Neutrophil (primary cell): ENCODE data around the gene STX11.

ENCODE experiments used
- H3K27ac ChIP-seq: fragments of 200-600 bp; sonication (generic); 2 replicates; pipeline ENCODE4 v1.5.1; 2016; ENCODE audit warnings: mild to moderate bottlenecking, moderate library complexity
- H3K27me3 ChIP-seq: fragments of 200-600 bp; sonication (generic); 2 replicates; pipeline ENCODE4 v1.6.0; 2016; ENCODE audit warnings: mild to moderate bottlenecking
- H3K36me3 ChIP-seq: fragments of 200-600 bp; sonication (generic); 2 replicates; pipeline ENCODE4 v1.5.1; 2017
- H3K4me1 ChIP-seq, 2 experiments: fragments of 200-600 bp in 1 of 2; sonication (generic) in 1 of 2; 1 replicate in 1 of 2; 2 replicates in 1 of 2; pipeline versions ENCODE4 v1.5.1 to v1.6.1; 2013 to 2016; ENCODE audit warnings: low read depth in 1 of 2, low read length in 1 of 2, mild to moderate bottlenecking in 1 of 2, moderate library complexity in 1 of 2; ENCODE audit not compliant: control insufficient read depth in 1 of 2, insufficient read depth in 1 of 2
- H3K4me3 ChIP-seq, 2 experiments: fragments of 200-600 bp in 1 of 2; sonication (generic) in 1 of 2; 1 replicate in 1 of 2; 2 replicates in 1 of 2; pipeline ENCODE4 v1.5.1; 2013 to 2016; ENCODE audit warnings: low read depth in 1 of 2, low read length in 1 of 2, mild to moderate bottlenecking in 1 of 2, moderate library complexity in 1 of 2
- H3K9me3 ChIP-seq: fragments of 200-600 bp; sonication (generic); 2 replicates; pipeline ENCODE4 v1.5.1; 2016
- TF ChIP-seq, protein P1 (sequence below): fragments of 200-600 bp; sonication (generic); IDR thresholded peaks from 2 replicates; pipeline ENCODE4 v1.5.1; 2016; ENCODE audit warnings: antibody characterized with exemption

STX11 gene

DNA sequence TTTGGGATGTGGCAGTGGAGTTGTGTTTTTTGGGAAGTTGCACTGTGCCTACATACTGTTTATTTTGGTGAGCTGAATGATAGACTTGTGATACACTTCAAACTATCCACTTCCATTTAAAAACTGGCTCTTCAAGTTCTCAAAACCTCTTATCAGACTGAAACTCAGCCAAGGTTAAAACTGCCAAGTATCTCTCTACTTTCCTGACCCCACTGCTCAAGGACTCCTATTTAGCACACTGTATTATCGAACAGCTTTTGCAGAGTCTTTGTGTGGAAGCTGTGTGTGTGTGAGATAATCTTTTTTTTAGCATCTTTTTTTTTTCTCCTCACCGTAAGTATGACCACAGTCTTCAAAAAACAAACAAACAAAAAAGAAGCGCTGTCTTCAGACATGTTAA is 21.1 kb downstream of the STX11 start:
- TF ChIP-seq, protein P1, sequence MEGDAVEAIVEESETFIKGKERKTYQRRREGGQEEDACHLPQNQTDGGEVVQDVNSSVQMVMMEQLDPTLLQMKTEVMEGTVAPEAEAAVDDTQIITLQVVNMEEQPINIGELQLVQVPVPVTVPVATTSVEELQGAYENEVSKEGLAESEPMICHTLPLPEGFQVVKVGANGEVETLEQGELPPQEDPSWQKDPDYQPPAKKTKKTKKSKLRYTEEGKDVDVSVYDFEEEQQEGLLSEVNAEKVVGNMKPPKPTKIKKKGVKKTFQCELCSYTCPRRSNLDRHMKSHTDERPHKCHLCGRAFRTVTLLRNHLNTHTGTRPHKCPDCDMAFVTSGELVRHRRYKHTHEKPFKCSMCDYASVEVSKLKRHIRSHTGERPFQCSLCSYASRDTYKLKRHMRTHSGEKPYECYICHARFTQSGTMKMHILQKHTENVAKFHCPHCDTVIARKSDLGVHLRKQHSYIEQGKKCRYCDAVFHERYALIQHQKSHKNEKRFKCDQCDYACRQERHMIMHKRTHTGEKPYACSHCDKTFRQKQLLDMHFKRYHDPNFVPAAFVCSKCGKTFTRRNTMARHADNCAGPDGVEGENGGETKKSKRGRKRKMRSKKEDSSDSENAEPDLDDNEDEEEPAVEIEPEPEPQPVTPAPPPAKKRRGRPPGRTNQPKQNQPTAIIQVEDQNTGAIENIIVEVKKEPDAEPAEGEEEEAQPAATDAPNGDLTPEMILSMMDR: no peak
- H3K27me3 ChIP-seq: no peaks in the 10 kb centered on the region
- H3K4me3 ChIP-seq: no peak overlapping the region
- no peaks in the 10 kb centered on the region for H3K9me3 ChIP-seq
- H3K27ac ChIP-seq: peak overlapping the region; percentile 6
- H3K4me1 ChIP-seq: peaks cover 17 to 43% of the 10 kb centered on the region in 2 experiments
- peaks cover 79% of the 10 kb centered on the region for H3K36me3 ChIP-seq

DNA sequence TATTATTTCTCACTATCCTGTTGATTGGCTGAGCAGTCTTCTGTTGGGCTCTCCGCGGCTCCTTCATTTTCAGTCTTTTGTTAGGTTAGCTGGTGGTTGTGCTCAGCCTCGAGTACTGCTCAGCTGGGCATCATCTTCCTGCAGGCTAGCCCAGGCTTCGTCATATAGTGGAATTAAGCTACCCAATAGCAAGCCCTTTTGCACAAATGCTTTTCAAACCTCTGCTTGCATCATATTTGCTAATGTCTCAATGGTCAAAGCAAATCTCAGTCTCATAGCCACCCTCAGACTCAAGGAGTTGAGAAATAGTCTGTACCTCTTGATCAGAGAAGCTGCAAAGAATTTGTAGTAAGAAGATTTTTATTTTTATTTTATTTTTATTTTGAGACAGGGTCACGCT is 23.7 kb downstream of the STX11 start:
- Histone ChIP-seq H3K4me1 (peaks cover 33 to 53% of the 10 kb centered on the region in 2 experiments), H3K27me3 (no peaks in the 10 kb centered on the region), H3K36me3 (peaks cover 70% of the 10 kb centered on the region), H3K4me3 (no peak overlapping the region), H3K27ac (peak overlapping the region; percentile 56), H3K9me3 (no peaks in the 10 kb centered on the region)
- TF ChIP-seq, protein P1: no peak

DNA sequence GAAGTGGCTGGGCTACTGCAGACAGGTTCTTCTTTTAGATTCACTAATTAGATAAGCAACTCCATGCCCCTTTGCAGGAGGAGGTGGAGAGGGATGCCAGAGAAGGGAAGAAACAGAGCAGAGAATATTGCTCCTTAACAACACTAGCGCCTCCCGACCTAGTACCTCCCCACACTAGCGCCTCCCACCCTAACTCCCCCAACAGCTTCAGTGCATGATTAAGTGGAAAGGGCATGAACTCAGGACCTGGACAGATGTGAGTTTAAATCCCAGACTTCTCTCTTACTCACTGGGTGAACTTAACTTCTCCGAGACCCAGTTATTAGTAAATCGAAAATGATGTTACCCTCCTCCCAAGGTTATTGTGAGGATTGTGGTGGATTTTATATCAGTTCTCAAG is 25.7 kb downstream of the STX11 start:
- peaks cover 53 to 64% of the 10 kb centered on the region in 2 experiments for H3K4me1 ChIP-seq
- peak overlapping the region; percentile 26 for H3K27ac ChIP-seq
- H3K36me3 ChIP-seq: peaks cover 55% of the 10 kb centered on the region

DNA sequence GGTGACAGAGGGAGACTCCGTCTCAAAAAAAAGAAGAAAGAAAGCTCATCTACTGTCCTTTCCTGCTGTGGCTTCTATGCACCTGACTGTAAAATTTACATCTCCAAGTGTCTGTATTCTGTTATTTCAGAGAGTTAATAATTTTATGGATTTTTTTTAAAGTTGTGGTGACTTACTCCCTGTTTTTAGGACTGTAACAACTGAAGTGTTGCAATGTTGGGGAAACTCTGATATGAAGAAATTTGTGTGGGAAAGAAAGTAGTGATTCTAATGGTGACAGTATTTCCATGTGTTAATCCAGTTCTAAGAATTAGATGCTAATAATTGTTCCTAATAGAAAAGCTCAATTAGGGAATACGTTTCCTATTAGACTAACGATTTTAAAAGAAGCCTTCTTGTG is 27.4 kb downstream of the STX11 start:
- H3K4me3 ChIP-seq: no peak overlapping the region
- no peaks in the 10 kb centered on the region for H3K9me3 ChIP-seq
- peak overlapping the region; percentile 26 for H3K27ac ChIP-seq
- no peaks in the 10 kb centered on the region for H3K27me3 ChIP-seq
- H3K4me1 ChIP-seq: peaks cover 70 to 81% of the 10 kb centered on the region in 2 experiments
- H3K36me3 ChIP-seq: peaks cover 38% of the 10 kb centered on the region
- TF ChIP-seq, protein P1: no peak

More for the DNA sequence above, 25.7 kb downstream of the STX11 start:
- TF ChIP-seq, protein P1: no peak
- Histone ChIP-seq H3K4me3 (no peak overlapping the region), H3K27me3 (no peaks in the 10 kb centered on the region), H3K9me3 (no peaks in the 10 kb centered on the region)

DNA sequence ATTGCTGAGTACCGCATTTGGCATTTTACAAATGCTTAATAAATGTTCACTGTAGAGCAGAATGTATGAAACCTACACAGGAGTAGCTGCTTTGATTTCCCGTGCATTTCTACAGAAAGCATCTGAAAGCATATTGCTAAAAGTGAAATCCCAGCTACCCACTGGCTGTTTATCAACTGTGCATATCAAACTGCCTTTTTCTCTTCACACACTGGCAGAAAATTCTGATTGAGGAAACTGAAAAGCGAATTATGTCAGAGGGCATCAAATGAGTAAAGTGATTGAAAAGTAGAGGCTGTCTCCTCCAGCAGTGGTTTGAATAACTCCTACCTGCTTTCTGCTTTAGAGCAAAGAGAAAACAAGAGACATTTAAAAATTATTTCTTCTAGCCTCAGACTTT is 28.0 kb downstream of the STX11 start:
- Histone ChIP-seq H3K27me3 (no peaks in the 10 kb centered on the region), H3K4me1 (peaks cover 74 to 87% of the 10 kb centered on the region in 2 experiments), H3K4me3 (no peak overlapping the region), H3K36me3 (peaks cover 38% of the 10 kb centered on the region), H3K9me3 (no peaks in the 10 kb centered on the region), H3K27ac (peak overlapping the region; percentile 24)
- TF ChIP-seq, protein P1: no peak

DNA sequence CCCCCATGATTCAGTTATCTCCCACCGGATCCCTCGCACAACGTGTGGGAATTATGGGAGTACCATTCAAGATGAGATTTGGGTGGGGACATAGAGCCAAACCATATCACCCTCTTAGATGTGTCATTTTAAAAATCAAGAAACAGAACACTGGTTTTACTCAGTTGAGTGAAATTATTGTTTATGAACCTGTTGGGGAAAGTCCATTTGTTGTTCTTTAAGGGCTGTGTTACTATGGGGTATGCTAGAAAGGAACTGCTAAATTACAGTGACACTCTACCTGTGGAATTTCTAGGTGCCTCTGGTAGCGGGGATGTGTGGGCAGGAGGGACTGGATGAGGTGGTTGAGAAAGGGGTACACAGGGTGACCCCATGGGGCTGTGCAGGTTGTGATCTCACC is 28.9 kb downstream of the STX11 start:
- Histone ChIP-seq H3K27ac (peak overlapping the region; percentile 68), H3K4me1 (peaks cover 65 to 83% of the 10 kb centered on the region in 2 experiments), H3K9me3 (no peaks in the 10 kb centered on the region), H3K36me3 (peaks cover 36% of the 10 kb centered on the region), H3K27me3 (no peaks in the 10 kb centered on the region), H3K4me3 (no peak overlapping the region)
- TF ChIP-seq, protein P1: no peak
